ENCODE results near the gene TBCD.
"Not testable (repeated sequence)": the region's sequence is repeated elsewhere in the genome, so short reads cannot be mapped to it uniquely, and the experiment has no call there.

Gene TBCD

DNA sequence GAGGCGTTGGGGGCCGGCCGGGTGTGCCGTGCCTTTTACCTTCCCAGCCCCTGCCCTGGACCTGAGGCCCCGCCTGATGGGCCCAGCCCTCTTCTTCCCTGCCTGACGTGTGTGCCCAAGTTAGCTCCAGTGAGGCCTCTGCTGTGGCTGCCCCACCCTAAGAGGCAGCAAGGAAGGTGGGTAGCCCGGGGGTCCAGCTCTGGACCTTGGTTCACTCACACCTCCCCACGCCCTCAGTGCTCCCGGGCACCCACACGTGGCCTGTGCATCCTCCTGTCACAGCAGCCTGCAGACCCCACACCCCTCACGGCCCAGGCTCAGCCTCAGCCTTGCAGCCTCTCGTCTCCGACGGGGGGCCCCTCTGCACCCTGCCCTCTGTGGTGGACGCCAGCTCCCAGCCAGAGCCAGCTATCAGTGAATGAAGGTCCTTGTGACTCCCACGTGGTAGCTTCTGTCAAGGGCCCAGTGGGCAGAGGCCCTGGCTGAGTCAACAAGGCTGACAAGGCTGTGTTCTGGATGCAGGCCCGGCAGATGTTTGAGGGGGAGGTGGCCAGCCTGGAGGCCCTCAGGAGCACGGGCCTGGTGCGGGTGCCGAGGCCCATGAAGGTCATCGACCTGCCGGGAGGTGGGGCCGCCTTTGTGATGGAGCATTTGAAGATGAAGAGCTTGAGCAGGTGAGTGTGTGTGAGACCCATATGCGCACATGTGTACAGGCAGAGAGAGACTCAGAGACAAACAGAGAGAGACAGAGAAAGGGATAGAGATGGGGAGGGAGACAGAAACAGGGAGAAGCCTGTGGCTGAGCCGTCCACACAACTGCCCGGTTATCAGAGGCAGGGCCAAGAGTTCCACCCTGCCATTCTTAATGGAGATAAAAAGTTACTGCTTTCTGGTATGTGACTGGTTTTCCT is 13.6 kb upstream of the TBCD start:
- Histone ChIP-seq H3K4me1 (ENCODE audit: insufficient read depth, low read length) (no peaks in the 10 kb centered on the region), H3K9me3 (ENCODE audit: low read length) (peaks cover 29% of the 10 kb centered on the region), H3K27me3 (ENCODE audit: insufficient read depth, low read length) (no peaks in the 10 kb centered on the region), H3K36me3 (ENCODE audit: insufficient read depth, low read length) (peaks cover 39% of the 10 kb centered on the region), H2AFZ (ENCODE audit: low read depth, low read length) (no peak overlapping the region), H3K4me3 (ENCODE audit: low read length) (no peak overlapping the region)

DNA sequence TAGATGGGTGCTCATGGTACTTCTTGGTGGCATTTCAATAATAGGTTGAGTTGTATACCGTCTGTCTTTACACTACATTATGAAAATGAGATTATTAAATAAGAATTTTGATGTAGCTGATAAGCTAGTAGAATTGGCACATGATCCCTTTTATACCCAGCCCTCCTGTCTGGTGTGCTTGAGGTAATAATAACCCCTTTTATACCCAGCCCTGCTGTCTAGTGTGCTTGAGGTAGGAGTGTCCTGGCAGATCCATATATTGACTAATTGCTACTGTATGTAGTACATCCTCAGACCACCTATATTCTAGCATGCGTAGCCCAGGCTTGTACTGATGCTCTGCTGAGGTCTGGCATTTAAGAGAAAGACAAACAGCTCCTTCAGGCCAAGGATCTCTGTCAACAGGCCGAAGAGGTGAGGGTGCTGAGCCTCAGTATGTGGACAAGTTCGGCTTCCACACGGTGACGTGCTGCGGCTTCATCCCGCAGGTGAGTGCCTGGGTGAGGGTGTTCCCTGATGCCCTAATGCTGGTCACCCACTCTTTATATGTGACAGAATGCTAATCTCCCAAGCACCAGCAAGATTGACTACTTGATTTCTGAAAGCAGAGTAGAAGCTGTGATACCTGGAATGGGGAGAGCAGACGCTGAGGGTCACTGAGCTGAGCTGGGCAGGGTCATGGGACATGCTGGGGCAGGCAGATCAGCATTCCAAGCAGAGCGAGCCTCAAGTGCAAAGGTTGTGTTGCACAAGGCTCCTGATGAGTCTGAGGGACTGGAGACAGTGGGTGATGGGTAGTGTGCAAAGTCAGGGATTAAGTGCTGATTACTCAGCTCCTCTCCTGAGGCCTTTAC is 10.7 kb upstream of the TBCD start:
- H3K27me3 ChIP-seq (ENCODE audit: insufficient read depth, low read length), result no peaks in the 10 kb centered on the region
- peaks cover 33% of the 10 kb centered on the region for H3K9me3 ChIP-seq (ENCODE audit: low read length)
- no peak overlapping the region for H2AFZ ChIP-seq (ENCODE audit: low read depth, low read length)
- H3K4me1 ChIP-seq (ENCODE audit: insufficient read depth, low read length), result no peaks in the 10 kb centered on the region
- H3K36me3 ChIP-seq (ENCODE audit: insufficient read depth, low read length), result peaks cover 39% of the 10 kb centered on the region
- no peak overlapping the region for H3K4me3 ChIP-seq (ENCODE audit: low read length)

DNA sequence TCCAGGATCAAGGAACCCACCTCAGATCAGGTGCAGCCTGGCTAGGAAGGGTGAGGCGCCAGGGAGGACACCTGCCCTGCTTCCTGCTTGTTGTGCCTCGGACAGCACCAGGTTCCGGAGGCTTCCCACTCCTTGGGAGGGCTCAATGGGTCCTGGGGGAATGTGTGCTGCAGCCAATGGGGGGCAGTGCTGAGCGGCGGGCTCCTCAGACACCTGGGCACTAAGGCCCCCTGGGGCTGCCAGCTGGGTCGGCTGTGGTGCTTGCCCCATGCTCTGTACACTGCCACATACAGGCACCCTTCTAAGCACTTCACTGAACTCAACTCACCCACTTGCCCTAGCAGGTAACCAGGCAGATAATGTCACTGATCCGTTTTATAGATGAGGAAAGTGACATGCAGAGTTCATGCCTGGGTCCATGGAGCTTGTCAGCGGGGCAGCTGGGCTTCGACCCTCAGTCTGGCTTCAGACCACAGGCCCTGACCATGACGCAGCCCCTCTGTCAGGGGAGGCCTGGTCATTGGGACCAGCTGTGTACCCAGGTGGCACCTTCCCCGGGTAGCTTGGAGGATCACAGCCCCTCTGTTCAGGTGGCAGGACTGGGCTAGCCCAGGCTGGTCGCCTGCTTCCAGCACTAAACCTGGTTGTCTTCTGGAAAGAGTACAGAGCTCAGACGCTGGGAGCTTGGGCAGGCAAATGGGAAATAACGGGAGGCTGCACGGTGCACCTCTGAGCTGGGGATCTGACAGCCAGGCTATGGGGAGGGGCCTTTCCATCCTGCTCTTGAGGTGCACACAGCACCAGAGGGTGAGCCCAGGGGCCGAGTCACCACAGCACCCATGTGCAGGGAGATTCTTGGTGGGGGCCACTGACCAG is 8.3 kb upstream of the TBCD start:
- peaks cover 38% of the 10 kb centered on the region for H3K9me3 ChIP-seq (ENCODE audit: low read length)
- H3K27me3 ChIP-seq (ENCODE audit: insufficient read depth, low read length), result no peaks in the 10 kb centered on the region
- no peak overlapping the region for H2AFZ ChIP-seq (ENCODE audit: low read depth, low read length)
- H3K4me3 ChIP-seq (ENCODE audit: low read length), result no peak overlapping the region
- H3K36me3 ChIP-seq (ENCODE audit: insufficient read depth, low read length), result peaks cover 35% of the 10 kb centered on the region
- H3K4me1 ChIP-seq (ENCODE audit: insufficient read depth, low read length), result no peaks in the 10 kb centered on the region

DNA sequence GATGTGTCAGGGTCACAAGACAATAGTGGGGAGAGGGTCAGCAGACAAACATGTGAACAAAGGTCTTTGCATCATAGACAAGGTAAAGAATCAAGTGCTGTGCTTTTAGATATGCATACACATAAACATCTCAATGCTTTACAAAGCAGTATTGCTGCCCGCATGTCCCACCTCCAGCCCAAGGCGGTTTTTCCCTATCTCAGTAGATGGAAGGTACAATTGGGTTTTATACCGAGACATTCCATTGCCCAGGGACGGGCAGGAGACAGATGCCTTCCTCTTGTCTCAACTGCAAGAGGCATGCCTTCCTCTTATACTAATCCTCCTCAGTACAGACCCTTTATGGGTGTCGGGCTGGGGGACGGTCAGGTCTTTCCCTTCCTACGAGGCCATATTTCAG is 7.1 kb upstream of the TBCD start:
- peaks cover 34% of the 10 kb centered on the region for H3K36me3 ChIP-seq (ENCODE audit: insufficient read depth, low read length)
- not testable (repeated sequence) for H3K27me3 ChIP-seq (ENCODE audit: insufficient read depth, low read length); H3K4me3 ChIP-seq (ENCODE audit: low read length); H3K4me1 ChIP-seq (ENCODE audit: insufficient read depth, low read length); H2AFZ ChIP-seq (ENCODE audit: low read depth, low read length)
- peaks cover 45% of the 10 kb centered on the region for H3K9me3 ChIP-seq (ENCODE audit: low read length)

DNA sequence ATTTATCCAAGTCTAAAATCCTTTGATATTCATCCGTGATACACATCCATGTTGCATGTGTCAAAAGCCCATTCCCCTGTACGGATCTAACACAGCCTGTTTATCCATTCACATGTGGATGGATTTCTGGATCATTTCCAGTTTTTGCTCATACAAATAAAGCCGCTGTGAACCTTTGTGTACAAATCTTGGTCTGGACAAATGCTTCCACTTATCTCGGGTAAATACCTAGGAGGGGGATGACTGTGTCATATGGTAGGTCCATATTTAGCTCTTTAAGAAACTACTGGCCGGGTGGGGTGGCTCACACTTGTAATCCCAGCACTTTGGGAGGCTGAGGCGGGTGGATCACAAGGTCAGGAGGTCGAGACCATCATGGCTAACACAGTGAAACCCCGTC is 6.3 kb upstream of the TBCD start:
- Histone ChIP-seq H3K27me3 (ENCODE audit: insufficient read depth, low read length) (no peaks in the 10 kb centered on the region), H3K4me1 (ENCODE audit: insufficient read depth, low read length) (no peaks in the 10 kb centered on the region), H3K4me3 (ENCODE audit: low read length) (no peak overlapping the region), H2AFZ (ENCODE audit: low read depth, low read length) (no peak overlapping the region), H3K9me3 (ENCODE audit: low read length) (peaks cover 37% of the 10 kb centered on the region), H3K36me3 (ENCODE audit: insufficient read depth, low read length) (peaks cover 27% of the 10 kb centered on the region)

DNA sequence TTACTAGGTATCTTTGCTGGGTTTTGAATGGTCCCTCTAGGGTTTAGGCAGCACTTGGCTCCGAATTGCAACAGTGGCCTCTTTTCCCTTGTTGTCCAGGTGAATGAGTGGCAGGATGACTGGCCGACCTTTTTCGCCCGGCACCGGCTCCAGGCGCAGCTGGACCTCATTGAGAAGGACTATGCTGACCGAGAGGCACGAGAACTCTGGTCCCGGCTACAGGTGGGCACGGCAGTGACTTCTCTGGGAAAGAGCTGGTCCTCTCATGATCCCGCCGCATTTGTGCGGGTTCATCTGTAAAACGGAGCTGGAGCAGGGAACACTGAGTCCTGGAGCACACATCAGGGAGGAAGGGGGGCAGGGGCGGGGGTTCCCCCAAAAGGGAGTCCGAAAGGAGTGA is 3.1 kb upstream of the TBCD start:
- peaks cover 14% of the 10 kb centered on the region for H3K9me3 ChIP-seq (ENCODE audit: low read length)
- no peaks in the 10 kb centered on the region for H3K27me3 ChIP-seq (ENCODE audit: insufficient read depth, low read length)
- H3K36me3 ChIP-seq (ENCODE audit: insufficient read depth, low read length), result no peaks in the 10 kb centered on the region
- H2AFZ ChIP-seq (ENCODE audit: low read depth, low read length), result no peak overlapping the region
- H3K4me3 ChIP-seq (ENCODE audit: low read length), result no peak overlapping the region
- peaks cover 4% of the 10 kb centered on the region for H3K4me1 ChIP-seq (ENCODE audit: insufficient read depth, low read length)

DNA sequence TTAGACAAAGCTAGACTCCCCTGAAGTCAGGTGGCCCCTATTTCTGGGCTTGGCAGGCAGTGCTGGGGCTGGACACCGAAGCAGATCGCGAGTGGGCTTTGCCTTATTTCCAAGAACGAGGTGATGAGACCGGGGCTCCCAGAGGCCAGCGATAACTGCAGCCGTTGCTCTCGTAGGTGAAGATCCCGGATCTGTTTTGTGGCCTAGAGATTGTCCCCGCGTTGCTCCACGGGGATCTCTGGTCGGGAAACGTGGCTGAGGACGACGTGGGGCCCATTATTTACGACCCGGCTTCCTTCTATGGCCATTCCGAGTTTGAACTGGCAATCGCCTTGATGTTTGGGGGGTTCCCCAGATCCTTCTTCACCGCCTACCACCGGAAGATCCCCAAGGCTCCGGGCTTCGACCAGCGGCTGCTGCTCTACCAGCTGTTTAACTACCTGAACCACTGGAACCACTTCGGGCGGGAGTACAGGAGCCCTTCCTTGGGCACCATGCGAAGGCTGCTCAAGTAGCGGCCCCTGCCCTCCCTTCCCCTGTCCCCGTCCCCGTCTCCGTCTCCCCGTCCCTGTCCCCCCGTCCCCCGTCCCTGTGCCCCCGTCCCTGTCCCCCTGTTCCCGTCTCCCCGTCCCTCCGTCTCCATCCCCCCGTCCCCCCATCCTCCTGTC is 1.5 kb upstream of the TBCD start:
- Histone ChIP-seq H2AFZ (ENCODE audit: low read depth, low read length) (no peak overlapping the region), H3K27me3 (ENCODE audit: insufficient read depth, low read length) (no peaks in the 10 kb centered on the region), H3K9me3 (ENCODE audit: low read length) (peaks cover 13% of the 10 kb centered on the region), H3K4me1 (ENCODE audit: insufficient read depth, low read length) (peaks cover 13% of the 10 kb centered on the region), H3K36me3 (ENCODE audit: insufficient read depth, low read length) (no peaks in the 10 kb centered on the region), H3K4me3 (ENCODE audit: low read length) (no peak overlapping the region)

DNA sequence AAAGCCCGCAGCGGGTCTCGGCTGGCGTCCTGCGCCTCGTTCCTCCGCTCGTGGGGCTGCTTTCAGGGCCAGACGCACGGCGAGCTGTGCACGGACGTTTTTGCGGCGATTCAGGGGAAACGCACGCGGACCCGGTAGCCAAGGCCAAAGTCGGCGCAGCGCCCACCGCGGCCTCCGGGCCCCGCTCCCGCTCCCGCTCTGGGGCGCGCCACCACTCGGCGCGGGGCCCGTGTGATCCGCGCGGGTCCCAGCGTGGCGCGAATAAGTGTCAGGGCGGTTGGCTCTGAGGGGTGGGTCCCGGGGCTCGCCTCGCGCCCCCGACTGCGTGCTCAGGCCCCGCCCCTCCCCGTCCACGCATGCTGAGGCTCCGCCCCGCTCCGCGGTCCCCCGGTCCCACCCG is 694 bp upstream of the TBCD start:
- H3K9me3 ChIP-seq (ENCODE audit: low read length), result peaks cover 13% of the 10 kb centered on the region
- peaks cover 5% of the 10 kb centered on the region for H3K36me3 ChIP-seq (ENCODE audit: insufficient read depth, low read length)
- H3K4me3 ChIP-seq (ENCODE audit: low read length), result peak overlapping the region; percentile 49
- H2AFZ ChIP-seq (ENCODE audit: low read depth, low read length), result no peak overlapping the region
- no peaks in the 10 kb centered on the region for H3K27me3 ChIP-seq (ENCODE audit: insufficient read depth, low read length)
- H3K4me1 ChIP-seq (ENCODE audit: insufficient read depth, low read length), result peaks cover 13% of the 10 kb centered on the region

DNA sequence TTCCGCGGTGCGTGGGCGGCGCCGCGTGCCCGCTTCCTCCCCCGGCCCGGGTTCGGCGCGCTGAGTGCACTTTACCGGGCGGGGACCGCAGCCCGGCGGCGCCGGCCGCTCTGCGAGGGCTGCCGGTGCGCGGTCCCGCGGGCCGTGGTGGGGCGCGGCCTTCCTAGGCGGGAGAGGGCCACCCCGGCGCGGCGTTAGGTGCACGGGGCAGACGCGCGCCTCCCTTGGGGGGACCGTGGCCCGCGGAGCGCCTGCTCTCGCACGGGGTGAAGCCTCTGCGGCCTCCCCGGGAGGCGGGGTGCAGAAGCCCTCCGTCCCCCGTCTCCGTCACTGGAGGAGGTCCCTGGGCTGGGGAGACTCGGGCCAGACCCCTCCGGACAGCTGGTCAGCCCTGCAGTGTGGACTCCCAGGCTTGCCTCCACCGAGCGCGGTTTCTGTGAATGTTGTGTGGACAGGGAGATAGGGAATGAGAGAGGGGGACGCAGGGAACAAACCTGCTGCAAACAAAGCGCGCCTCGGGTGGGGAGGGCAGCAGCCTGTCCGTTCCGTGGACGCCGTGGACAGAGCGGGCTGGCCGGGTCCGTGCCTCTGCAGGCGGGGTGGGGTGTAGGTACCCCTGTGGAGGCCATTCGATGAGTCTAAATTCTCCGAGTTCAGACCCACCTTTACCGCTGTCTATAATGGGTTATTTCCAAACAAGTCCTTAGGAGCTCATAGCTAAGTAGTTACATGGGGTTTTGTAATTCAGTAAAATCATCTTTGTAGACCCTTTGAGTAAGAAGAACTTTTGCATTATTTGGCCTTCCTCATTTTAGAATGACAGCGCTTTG is 721 bp downstream of the TBCD start:
- H3K27me3 ChIP-seq (ENCODE audit: insufficient read depth, low read length), result no peaks in the 10 kb centered on the region
- H3K9me3 ChIP-seq (ENCODE audit: low read length), result peaks cover 10% of the 10 kb centered on the region
- H2AFZ ChIP-seq (ENCODE audit: low read depth, low read length), result peak overlapping the region; percentile 88
- H3K4me3 ChIP-seq (ENCODE audit: low read length), result peak overlapping the region; percentile 58
- H3K4me1 ChIP-seq (ENCODE audit: insufficient read depth, low read length), result peaks cover 13% of the 10 kb centered on the region
- H3K36me3 ChIP-seq (ENCODE audit: insufficient read depth, low read length), result peaks cover 15% of the 10 kb centered on the region

DNA sequence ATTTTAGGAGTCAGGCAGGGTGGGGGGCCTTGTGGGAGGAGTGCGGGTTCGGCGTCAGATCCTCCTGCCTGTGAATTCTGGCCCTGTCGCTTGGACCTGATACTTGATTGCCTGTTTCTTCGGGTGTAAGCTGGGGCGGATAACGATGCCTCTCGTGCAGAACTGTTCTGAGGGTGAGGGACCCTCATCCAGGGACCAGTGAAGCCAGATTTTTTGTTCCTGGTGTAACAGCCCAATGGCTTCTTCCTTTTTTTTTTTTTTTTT is 1.3 kb downstream of the TBCD start:
- Histone ChIP-seq H2AFZ (ENCODE audit: low read depth, low read length) (no peak overlapping the region), H3K4me3 (ENCODE audit: low read length) (peak overlapping the region; percentile 58), H3K4me1 (ENCODE audit: insufficient read depth, low read length) (peaks cover 13% of the 10 kb centered on the region), H3K9me3 (ENCODE audit: low read length) (peaks cover 10% of the 10 kb centered on the region), H3K36me3 (ENCODE audit: insufficient read depth, low read length) (peaks cover 19% of the 10 kb centered on the region), H3K27me3 (ENCODE audit: insufficient read depth, low read length) (no peaks in the 10 kb centered on the region)

DNA sequence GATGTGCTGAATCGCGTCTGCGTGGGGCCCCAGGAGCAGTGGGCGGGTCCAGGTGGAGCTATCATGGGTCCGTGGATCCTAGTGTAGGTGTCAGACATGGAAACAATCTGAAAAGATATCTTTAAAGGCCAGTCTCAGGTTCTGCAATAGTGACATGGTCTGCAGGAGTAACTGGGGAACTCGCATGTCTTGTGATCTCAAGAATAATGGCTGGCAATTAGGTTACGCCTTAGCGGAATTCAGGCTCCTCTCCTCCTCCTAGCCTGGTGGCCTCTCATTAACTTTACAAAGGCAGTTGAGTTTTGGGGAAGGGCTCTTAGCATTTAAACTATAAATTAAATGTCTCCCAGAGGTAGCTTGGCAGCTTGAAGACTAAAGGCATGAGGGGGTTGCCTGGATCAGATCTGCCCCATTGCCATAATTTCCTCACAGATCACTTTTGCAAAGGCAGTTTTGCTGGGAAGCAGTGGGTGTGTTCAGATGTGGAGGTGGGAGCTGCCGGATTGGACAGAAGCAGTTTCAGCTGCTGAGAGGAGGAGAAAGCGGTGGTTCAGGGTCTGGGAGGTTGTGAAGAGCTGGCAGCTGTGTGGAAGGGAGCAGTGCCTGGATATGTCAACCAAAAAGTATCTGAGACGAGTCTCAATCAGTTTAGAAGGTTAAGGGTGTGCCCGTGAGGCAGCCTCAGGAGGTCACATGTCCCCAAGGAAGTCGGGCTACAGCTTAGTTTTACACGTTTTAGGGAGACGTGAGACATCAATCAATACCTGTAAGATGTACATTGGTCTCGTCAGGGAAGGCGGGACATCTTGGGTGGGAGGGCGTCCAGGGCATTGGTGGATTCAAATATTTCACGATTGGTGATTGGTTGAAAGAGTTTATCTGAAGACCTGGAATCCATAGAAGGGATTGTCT is 2.7 kb downstream of the TBCD start:
- peaks cover 13% of the 10 kb centered on the region for H3K4me1 ChIP-seq (ENCODE audit: insufficient read depth, low read length)
- H3K9me3 ChIP-seq (ENCODE audit: low read length), result no peaks in the 10 kb centered on the region
- no peak overlapping the region for H2AFZ ChIP-seq (ENCODE audit: low read depth, low read length)
- no peaks in the 10 kb centered on the region for H3K27me3 ChIP-seq (ENCODE audit: insufficient read depth, low read length)
- H3K4me3 ChIP-seq (ENCODE audit: low read length), result no peak overlapping the region
- H3K36me3 ChIP-seq (ENCODE audit: insufficient read depth, low read length), result peaks cover 23% of the 10 kb centered on the region

Data from neuron (in vitro differentiated cells).